Measurements from ENCODE around the gene CD59.

The CD59 gene

DNA sequence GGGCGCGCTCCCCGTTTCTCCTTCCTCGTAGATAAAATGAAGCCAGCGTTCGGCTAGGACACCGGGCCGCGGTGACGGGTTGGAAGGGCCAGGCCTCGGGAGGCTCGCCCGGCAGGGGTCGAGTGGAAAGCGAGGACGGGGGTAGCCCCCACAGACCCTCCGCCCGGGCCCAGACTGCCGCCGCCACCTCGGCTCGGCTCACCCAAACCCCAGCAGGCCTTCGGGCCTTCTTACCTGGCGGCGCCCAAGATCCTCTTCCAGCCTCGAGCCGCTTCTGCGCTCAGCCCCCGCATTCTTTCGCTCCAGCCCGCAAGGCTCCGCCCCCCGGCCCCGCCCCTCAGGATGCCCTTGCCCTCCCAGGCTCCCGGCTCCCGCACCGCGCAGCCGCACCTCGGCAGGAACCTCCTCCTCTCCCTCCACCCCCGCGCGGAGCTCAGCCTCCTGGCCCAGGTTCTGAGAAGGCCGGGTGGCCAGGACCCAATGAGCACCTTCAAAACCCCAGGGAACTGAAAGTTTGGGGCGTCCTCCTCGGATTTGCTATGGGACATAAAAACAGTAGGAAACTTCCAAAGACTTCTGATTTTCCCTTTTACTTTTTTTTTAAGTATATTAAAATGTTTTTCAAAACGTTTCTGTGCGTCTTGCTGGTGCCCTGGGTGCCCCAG, at the start of gene CD59:
CD59 (minus strand) TSS at position 276 of the 665 bp plus-strand sequence. CDS start 13,978 bp downstream, outside the sequence.
- no peak for DNase-seq (ENCODE audit: low read depth)

- no peak for DNase-seq (ENCODE audit: low read depth)
Observed at GRCh38 chr11:33785609-33786008, 49.4 kb upstream of the CD59 start.

- DNase-seq (ENCODE audit: low read depth): no peak
Observed at GRCh38 chr11:33779849-33780528, 43.8 kb upstream of the CD59 start.

- no peak for DNase-seq (ENCODE audit: low read depth)
Observed at GRCh38 chr11:33778675-33779074, 42.5 kb upstream of the CD59 start.

DNA sequence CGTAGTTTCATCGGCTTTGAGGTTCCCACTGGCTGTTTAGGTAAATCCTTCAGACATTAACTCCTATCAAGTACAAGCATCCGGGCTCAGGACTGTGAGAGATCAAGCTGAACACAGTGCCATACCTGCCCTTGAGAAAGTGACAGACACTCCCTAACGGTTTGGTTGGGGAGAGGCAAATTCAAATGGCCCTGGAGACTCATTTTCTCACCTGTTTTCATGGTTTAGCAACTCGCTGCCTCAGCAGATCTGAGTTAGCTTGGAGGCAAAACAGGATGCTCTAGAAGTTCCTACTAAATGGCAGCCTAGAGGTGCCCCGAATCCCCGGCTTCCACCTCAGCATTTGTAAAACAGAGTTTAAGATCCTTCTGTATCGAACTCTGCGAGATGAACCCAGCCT, 41.7 kb upstream of the CD59 start:
- no peak for DNase-seq (ENCODE audit: low read depth)

- DNase-seq (ENCODE audit: low read depth): no peak
Observed at GRCh38 chr11:33775832-33776470, 39.7 kb upstream of the CD59 start.

DNA sequence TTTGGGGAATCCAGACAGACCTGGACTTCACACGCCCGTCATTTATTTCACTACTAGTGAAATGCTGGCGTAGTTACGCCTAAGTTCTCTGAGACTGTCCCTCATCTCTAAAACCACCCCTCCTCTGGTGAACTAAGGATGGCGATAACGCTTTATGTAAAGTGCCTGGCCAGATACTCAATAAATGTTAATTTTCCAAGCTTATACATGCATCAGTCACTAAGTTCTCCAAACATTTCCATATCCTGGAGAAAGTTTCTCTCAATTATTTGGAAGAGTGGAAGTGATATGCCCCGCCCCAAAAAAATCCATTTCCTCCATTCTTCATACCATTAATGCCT, 39.2 kb upstream of the CD59 start:
- DNase-seq (ENCODE audit: low read depth): no peak

GRCh38 chr11:33774736-33775466, 38.7 kb upstream of the CD59 start:
- no peak for DNase-seq (ENCODE audit: low read depth)

DNA sequence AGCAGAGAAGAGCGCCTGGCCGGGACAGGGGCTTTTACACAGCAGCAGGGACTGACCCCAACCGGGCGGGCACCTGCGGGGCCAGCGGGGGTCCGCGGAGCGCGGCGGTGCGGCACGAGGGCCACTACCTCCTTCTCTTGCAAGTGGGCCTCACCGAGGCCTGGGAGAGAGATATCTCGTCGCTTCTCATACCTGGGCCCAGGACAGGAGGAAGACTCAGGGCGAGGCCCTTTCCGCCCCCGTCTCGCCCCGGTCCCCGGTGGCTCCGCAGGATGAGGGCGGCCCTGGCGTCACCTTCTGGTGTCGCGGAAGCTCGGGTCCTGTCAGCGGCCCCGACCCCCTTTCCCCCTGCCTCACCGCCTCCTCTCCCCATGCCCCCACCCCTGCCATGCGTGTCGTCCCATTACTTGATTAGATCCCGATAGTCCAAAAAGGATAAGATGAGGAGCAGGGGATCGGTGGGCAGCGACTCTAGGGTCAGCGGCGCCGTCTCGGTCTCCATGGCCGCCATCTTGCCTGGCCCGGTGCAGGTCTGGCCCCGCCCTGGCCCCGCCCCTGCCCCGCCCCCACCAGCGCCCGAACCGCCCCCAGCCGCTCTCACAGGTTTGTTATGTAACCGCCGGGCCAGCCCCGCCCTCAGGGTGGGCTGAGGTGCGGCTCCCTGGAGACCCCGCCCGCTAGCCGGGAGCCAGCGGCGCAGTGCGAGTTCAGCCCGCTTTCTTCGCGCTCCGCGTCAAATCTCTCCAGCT, 37.9 kb upstream of the CD59 start, which contains the start of gene FBXO3:
FBXO3 (minus strand) TSS at position 534 of the 749 bp plus-strand sequence; CDS start at position 511, 23 bp downstream.
- peak; percentile 26 for DNase-seq (ENCODE audit: low read depth)

DNA sequence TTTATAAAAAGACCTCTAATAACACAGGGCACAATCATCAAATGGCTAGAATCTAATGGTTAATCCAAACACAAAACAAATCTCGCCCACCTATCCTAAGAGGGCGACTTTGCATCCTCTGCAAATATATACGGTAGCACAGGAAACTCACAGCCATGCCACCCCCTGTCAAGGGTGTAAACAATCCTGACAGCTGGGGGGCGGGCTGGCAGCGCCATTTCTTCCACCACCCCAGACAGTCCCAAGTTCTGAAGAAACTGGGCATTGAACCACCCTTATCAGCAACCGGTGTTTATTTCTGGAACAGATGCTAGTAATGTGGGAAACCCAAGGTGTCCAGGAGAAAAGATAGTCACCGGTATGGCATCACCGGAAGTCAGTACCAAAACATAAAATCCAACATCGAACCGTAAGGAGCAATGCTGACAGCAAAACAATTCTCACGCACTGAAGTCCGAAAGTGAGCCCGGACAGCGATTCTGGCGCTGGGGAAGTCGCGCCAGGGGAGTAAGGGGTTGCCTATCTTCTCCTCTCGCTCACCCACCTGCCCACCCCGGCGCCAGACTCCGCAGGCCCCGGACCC, 37.3 kb upstream of the CD59 start:
- no peak for DNase-seq (ENCODE audit: low read depth)

- DNase-seq (ENCODE audit: low read depth): no peak
Observed at GRCh38 chr11:33772870-33773269, 36.6 kb upstream of the CD59 start.

GRCh38 chr11:33772300-33772699, 36.1 kb upstream of the CD59 start:
- no peak for DNase-seq (ENCODE audit: low read depth)

DNA sequence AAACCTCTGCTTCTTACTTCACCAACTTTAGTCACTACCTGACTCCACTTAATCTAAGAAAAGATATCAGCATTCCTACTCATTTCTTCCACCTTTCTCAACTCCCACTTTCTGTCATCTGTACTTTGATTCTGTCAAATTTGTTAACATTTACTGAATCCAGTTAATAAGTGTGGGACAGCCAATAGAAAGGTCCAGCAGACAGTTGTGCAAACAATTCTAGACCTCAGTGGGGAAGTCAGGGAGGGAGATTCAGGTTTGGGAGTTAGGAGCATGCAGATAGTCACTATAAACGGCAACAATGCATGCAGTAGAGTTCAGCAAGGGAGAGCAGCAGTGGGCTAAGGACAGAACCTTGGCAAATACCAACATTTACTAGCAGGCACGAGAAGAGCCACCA, 34.0 kb upstream of the CD59 start:
- DNase-seq (ENCODE audit: low read depth): no peak

DNA sequence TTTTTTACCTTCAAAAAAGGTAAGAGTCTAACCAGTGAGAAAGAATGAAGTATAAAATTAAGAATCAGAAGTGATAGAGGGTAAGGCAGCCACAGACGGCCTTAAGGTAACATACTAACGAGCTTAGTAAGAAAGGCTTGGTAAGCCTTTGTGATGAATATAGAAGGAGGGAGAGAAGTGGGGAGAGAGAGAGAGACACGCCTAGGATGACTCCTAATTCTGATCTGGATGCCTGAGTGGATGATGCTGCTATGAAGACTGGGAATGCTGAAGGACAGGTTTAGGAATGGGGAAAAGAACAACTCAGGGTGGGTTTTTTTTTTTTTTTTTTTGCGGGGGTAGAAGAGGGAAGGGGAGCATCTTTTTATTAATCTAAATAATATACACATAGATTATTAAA, 33.3 kb upstream of the CD59 start:
- DNase-seq (ENCODE audit: low read depth): no peak

- DNase-seq (ENCODE audit: low read depth): no peak
Observed at GRCh38 chr11:33767624-33768023, 31.4 kb upstream of the CD59 start.

DNA sequence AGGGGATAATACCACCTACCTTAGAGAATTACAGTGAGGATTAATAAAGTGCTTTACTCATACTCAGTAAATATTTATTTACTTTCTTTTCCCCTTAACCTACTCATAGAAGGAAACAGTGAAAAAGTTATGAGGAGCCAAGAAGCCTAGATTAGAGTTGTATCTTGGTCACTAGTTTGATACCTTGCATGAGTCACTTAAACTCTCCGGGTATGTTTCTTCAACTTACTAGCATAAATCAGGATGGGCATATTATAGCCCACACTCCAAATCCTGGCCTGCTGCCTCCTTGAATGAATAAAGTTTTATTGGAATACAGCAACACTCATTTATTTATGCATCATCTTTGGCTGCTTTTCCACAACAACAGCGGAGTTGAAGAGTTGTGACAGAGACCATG, 29.9 kb upstream of the CD59 start:
- no peak for DNase-seq (ENCODE audit: low read depth)

DNA sequence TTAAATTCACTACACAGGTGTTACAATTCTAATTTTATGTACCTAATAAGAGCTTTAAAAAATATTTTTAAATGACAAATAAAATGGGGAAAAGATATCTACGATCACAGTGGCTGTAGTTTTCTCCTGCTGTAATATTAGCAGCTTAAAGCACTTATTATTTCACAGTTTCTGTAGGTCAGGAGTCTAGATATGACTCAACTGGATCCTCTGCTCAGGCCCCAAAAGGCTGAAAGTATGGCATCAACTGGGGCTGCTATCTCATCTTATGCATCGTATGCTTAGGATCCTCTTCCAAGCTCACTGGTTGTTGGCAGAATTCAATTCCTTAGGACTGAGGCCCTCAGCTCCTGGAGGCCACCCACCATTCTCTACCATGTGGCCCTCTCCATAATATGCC, 25.2 kb upstream of the CD59 start:
- no peak for DNase-seq (ENCODE audit: low read depth)

DNA sequence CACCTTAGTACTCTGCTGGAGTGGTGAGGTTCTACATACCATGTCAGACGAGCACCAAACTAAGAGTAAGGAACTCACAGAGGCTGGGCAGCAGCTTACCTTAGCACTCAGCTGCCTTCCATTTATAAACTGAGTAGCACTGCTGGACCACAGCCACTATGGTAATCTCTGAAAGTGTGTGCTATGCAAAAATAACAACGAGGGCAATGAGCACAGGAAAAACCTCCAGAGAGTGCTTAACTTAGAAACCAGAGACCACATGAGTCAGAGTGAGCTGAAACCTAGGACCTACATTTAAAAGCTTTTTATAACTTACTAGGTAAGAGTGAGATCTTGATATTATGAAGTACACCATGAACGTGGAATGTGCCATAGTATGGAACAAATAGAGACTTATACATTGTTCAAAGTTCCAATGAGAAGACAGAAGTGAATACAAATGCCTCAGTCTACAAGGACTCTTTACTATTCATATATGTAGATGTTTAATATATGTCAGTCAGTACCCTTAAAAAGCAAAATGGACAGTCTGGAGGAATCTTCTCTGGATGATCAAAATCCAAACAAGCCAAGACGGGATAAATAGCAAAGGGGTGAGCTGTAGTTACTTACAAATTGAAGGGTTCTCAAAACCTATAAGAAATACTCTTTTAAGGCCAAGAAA, 17.2 kb upstream of the CD59 start:
- DNase-seq (ENCODE audit: low read depth): no peak

DNA sequence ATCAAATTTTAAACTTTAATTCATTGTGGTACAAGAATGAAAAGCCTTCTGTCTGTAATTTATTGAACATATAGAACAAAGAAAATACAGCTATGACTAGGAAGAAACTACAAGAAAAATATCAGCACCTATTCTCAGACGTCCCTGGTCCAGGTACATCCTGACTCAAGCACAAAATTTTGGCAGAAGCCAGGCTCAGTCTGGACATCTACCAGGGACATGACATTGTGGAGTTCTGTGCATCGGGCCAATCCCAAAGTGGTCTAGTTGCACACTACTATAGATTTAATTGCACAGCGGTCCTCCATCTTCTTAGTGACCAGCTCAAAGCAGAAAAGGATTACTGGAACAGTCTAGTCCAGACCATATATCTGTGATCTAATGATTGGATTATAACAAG, 15.7 kb upstream of the CD59 start:
- no peak for DNase-seq (ENCODE audit: low read depth)

DNA sequence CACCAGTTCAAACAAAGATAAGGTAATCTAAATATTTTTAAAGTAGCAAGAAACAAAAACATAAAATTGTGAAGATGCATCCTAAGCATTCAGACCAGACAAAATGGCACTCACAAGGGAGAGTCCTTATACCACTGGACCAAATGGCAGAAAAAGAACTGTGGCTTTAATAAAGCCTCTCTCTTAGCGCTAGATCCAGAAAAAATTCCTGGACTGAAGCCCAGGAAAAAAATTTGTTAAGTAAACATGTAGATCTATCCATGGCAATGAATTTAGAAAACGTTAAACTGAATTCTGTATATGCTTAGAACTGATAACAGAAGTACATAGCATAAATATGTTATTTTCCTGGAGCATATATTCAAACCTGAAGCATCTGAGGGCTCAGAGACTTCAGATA, 11.8 kb upstream of the CD59 start:
- DNase-seq (ENCODE audit: low read depth): no peak

- DNase-seq (ENCODE audit: low read depth): no peak
Observed at GRCh38 chr11:33743291-33743690, 7.1 kb upstream of the CD59 start.

All from CMK (cell line).